ENCODE measurements around the gene MAF. TPM values are rescaled to one million over a fixed set of nuclear protein-coding genes. Genes with fewer than 3 reads are reported as not detected.

MAF gene
- 10 to 100 TPM in 6 of 9 donors, 1 to 10 TPM in 3; 7.5 to 59.0 (median 13.2) TPM for total RNA-seq
- polyA plus RNA-seq = 1 to 10 TPM; 2.8 to 3.0 TPM
- long read RNA-seq, donor 1, full-length matches to known transcripts = 4 of 4 reads
- long read RNA-seq, donor 1, partial matches to known transcripts = 0 of 4 reads
- long read RNA-seq, donor 1, other reads (novel, unspliced or antisense) = 0 of 4 reads
- long read RNA-seq, donor 2, full-length matches to known transcripts = 2 of 2 reads
- long read RNA-seq, donor 2, partial matches to known transcripts = 0 of 2 reads
- long read RNA-seq, donor 2, other reads (novel, unspliced or antisense) = 0 of 2 reads
- long read RNA-seq, donor 3, full-length matches to known transcripts = 7 of 7 reads
- long read RNA-seq, donor 3, partial matches to known transcripts = 0 of 7 reads
- long read RNA-seq, donor 3, other reads (novel, unspliced or antisense) = 0 of 7 reads

GRCh38 chr16:79600638-79601091, at the start of gene MAF:
MAF (minus strand) TSS chr16:79600737; CDS start chr16:79599902, 835 bp downstream.
- intact Hi-C loops (cut with DNase I) = loop anchor here (2.0 to 10.0 kb wide), 20 partner anchors 164 to 1486 kb away; no protein-coding TSS in a partner anchor
- 0 to 1% (median 0%) methylated on average over 25 of the region's 25 CpGs for WGBS, 4 donors
- Histone ChIP-seq H3K27ac (peak within 1 kb of the TSS; percentile 69 to 96 (median 90)), H3K36me3 (no peaks in the 10 kb centered on the region), H3K4me3 (peak within 1 kb of the TSS; percentile 55 to 84 (median 72)), H3K27me3 (no peaks in the 10 kb centered on the region), H3K4me1 (peaks cover 0 to 19% (median 4%) of the 10 kb centered on the region in 12 donors), H3K9me3 (no peaks in the 10 kb centered on the region)
- TF ChIP-seq CTCF (IDR thresholded peaks at IDR 0.05) = no peak
- peak in 1 of 2 donors; percentile 79 for TF ChIP-seq POLR2A (IDR thresholded peaks at IDR 0.05)
- DNase-seq (peak; percentile 91 to 95 (median 92)), ATAC-seq (peak; percentile 83 to 92 (median 84))

- WGBS, 4 donors = 79 to 84% (median 81%) methylated on average over 4 of the region's 4 CpGs
- no peaks in the 10 kb centered on the region for H3K9me3 ChIP-seq
- H3K27me3 ChIP-seq = no peaks in the 10 kb centered on the region
- DNase-seq = no peak
- no peak overlapping the region for H3K27ac ChIP-seq
- H3K4me3 ChIP-seq = no peak overlapping the region
- H3K36me3 ChIP-seq = no peaks in the 10 kb centered on the region
- no peak for ATAC-seq
- peaks cover 0 to 6% (median 0%) of the 10 kb centered on the region in 12 donors for H3K4me1 ChIP-seq
- TF ChIP-seq CTCF (IDR thresholded peaks at IDR 0.05) (no peak), POLR2A (IDR thresholded peaks at IDR 0.05) (no peak)
- intact Hi-C loops (cut with DNase I) = no loop called here
Measured at GRCh38 chr16:79648826-79649225, 48.3 kb upstream of the MAF start.

- Histone ChIP-seq H3K36me3 (no peaks in the 10 kb centered on the region), H3K27me3 (peaks cover 0 to 2% (median 0%) of the 10 kb centered on the region in 9 donors), H3K9me3 (no peaks in the 10 kb centered on the region), H3K4me1 (no peaks in the 10 kb centered on the region), H3K27ac (no peak overlapping the region), H3K4me3 (no peak overlapping the region)
- intact Hi-C loops (cut with DNase I) = no loop called here
- DNase-seq (no peak), ATAC-seq (no peak)
- TF ChIP-seq CTCF (IDR thresholded peaks at IDR 0.05) = no peak
- TF ChIP-seq POLR2A (IDR thresholded peaks at IDR 0.05) = no peak
- 86 to 96% (median 93%) methylated on average over 3 of the region's 3 CpGs for WGBS, 4 donors
Measured at GRCh38 chr16:79647586-79647985, 47.0 kb upstream of the MAF start.

GRCh38 chr16:79645701-79646100, 45.2 kb upstream of the MAF start:
- peaks cover 0 to 6% (median 0%) of the 10 kb centered on the region in 12 donors for H3K4me1 ChIP-seq
- no peak overlapping the region for H3K27ac ChIP-seq

More at GRCh38 chr16:79645701-79646100, 45.2 kb upstream of the MAF start:
- WGBS, 4 donors = 94 to 97% (median 95%) methylated on average over 4 of the region's 4 CpGs
- no peaks in the 10 kb centered on the region for H3K9me3 ChIP-seq
- H3K4me3 ChIP-seq = no peak overlapping the region
- intact Hi-C loops (cut with DNase I) = no loop called here
- DNase-seq = no peak
- H3K36me3 ChIP-seq = no peaks in the 10 kb centered on the region
- ATAC-seq = no peak
- TF ChIP-seq POLR2A (IDR thresholded peaks at IDR 0.05) = no peak
- TF ChIP-seq CTCF (IDR thresholded peaks at IDR 0.05) = no peak
- H3K27me3 ChIP-seq = peaks cover 0 to 5% (median 0%) of the 10 kb centered on the region in 9 donors
